SK-N-DZ (cell line): Measurements from ENCODE around the gene NBEA.
A peak's percentile ranks its signal among the peaks of the same experiment; 100 is the strongest.
"Not testable (repeated sequence)": the region's sequence is repeated elsewhere in the genome, so short reads cannot be mapped to it uniquely, and the experiment has no call there.

Experiments used
- DNase-seq: peaks from one replicate; pipeline ENCODE4 v3.0.0-alpha.2; 2015; ENCODE audit warnings: low spot score

Gene NBEA

GRCh38 chr13:35387682-35388250, 445.7 kb downstream of the NBEA start:
- DNase-seq, result peak; percentile 35

GRCh38 chr13:35388441-35389355, 446.6 kb downstream of the NBEA start:
- peak; percentile 33 for DNase-seq

- DNase-seq, result peak; percentile 57
Measured at GRCh38 chr13:35389535-35389934, 447.5 kb downstream of the NBEA start.

- no peak for DNase-seq
Measured at GRCh38 chr13:35392768-35393167, 450.7 kb downstream of the NBEA start.

- DNase-seq, result no peak
Measured at GRCh38 chr13:35393886-35394285, 451.8 kb downstream of the NBEA start.

- not testable (repeated sequence) for DNase-seq
Measured at GRCh38 chr13:35408285-35408684, 466.2 kb downstream of the NBEA start.

GRCh38 chr13:35411059-35411744, 469.1 kb downstream of the NBEA start:
- DNase-seq, result no peak

GRCh38 chr13:35448465-35448864, 506.4 kb downstream of the NBEA start:
- DNase-seq, result no peak

- no peak for DNase-seq
Measured at GRCh38 chr13:35449821-35450220, 507.8 kb downstream of the NBEA start.

- DNase-seq, result no peak
Measured at GRCh38 chr13:35455022-35455421, 513.0 kb downstream of the NBEA start.

GRCh38 chr13:35457258-35457657, 515.2 kb downstream of the NBEA start:
- DNase-seq, result no peak

GRCh38 chr13:35460061-35460460, 518.0 kb downstream of the NBEA start:
- DNase-seq, result no peak

GRCh38 chr13:35465371-35465770, 523.3 kb downstream of the NBEA start:
- no peak for DNase-seq

GRCh38 chr13:35468195-35468594, 526.1 kb downstream of the NBEA start:
- DNase-seq, result no peak

GRCh38 chr13:35469806-35470525, 527.9 kb downstream of the NBEA start:
- DNase-seq, result no peak

GRCh38 chr13:35470671-35471661, 528.9 kb downstream of the NBEA start:
- DNase-seq, result peak; percentile 89

- DNase-seq, result peak; percentile 75
Measured at GRCh38 chr13:35471706-35472322, 529.7 kb downstream of the NBEA start.

- peak; percentile 62 for DNase-seq
Measured at GRCh38 chr13:35472323-35472881, 530.3 kb downstream of the NBEA start.

- no peak for DNase-seq
Measured at GRCh38 chr13:35473206-35473775, 531.2 kb downstream of the NBEA start.
